Lung (tissue), 12 donors: ENCODE results near the gene VSNL1. TPM values are rescaled to one million over a fixed set of nuclear protein-coding genes. Genes with fewer than 3 reads are reported as not detected.

Experiments
- ATAC-seq: fragments of 200-7000 bp; cut with Tn5 transposase; one replicate; pipeline ENCODE4 v1.9.1; 2020; ENCODE audit warnings: moderate number of reproducible peaks; ENCODE audit not compliant: insufficient read depth, low FRiP score
- DNase-seq, 3 donors: peaks; one replicate each; pipeline ENCODE4 v3.0.0-alpha.2; 2013 to 2017
- H3K27ac ChIP-seq, 2 donors: one replicate each; pipeline ENCODE4 v1.5.1; 2013; ENCODE audit warnings: mild to moderate bottlenecking in 2 of 2, moderate library complexity in 2 of 2, control low read depth in 1 of 2, inconsistent platforms in 1 of 2, low read depth in 1 of 2, low read length in 1 of 2
- H3K27me3 ChIP-seq, 3 donors: one replicate each; pipeline ENCODE4 v1.5.1; 2013; ENCODE audit warnings: low read length in 2 of 3; ENCODE audit not compliant: control insufficient read depth in 3 of 3, insufficient read depth in 3 of 3
- H3K36me3 ChIP-seq, 4 donors: one replicate each; pipeline ENCODE4 v1.5.1; 2013; ENCODE audit warnings: low read length in 4 of 4, mild to moderate bottlenecking in 1 of 4, moderate library complexity in 1 of 4; ENCODE audit not compliant: control insufficient read depth in 4 of 4, insufficient read depth in 4 of 4
- H3K4me1 ChIP-seq, 5 donors: one replicate each; pipeline ENCODE4 v1.5.1; 2013; ENCODE audit warnings: low read length in 5 of 5, mild to moderate bottlenecking in 2 of 5, moderate library complexity in 1 of 5; ENCODE audit not compliant: control insufficient read depth in 5 of 5, insufficient read depth in 5 of 5
- H3K4me3 ChIP-seq: one replicate; pipeline ENCODE4 v1.5.1; 2013; ENCODE audit warnings: mild to moderate bottlenecking, control low read depth, moderate library complexity
- H3K9ac ChIP-seq, 2 donors: one replicate each; pipeline ENCODE4 v1.5.1; 2013; ENCODE audit warnings: low read length in 2 of 2, control low read depth in 1 of 2; ENCODE audit not compliant: insufficient read depth in 1 of 2
- H3K9me3 ChIP-seq, 4 donors: one replicate each; pipeline ENCODE4 v1.5.1; 2013; ENCODE audit warnings: low read length in 3 of 4, mild to moderate bottlenecking in 1 of 4, moderate library complexity in 1 of 4; ENCODE audit not compliant: control insufficient read depth in 4 of 4, insufficient read depth in 3 of 4
- WGBS, 2 donors: extraction: QIAGEN DNeasy Blood & Tissue Kit; methylation state at CpG; one replicate each; pipeline ENCODE4 v1.1.7; 2013; 5-methylcytosine and 5-hydroxymethylcytosine counted together
- polyA plus RNA-seq, 2 donors: library from polyadenylated mRNA; stranded (reverse); fragments of 200-250 nt; gene quantifications; one replicate each; pipeline ENCODE4 v1.2.1, GENCODE V29; 2013
- total RNA-seq, 2 donors: library from RNA; depleted of rRNA in 1 of 2; stranded (reverse); fragments of >200 nt in 1 of 2; gene quantifications; one replicate each; pipeline ENCODE4 v1.2.1, GENCODE V29; 2014 to 2021
- TF ChIP-seq, protein P1 (sequence below): IDR thresholded peaks from 2 replicates; pipeline ENCODE4 v1.5.1; 2012; ENCODE audit warnings: mild to moderate bottlenecking; ENCODE audit errors: control extremely low read depth, extremely low read depth
- donor health status: control.
- donor health status: control.
- donor health status: Bipolar disorder and iron deficiency.
- donor health status: healthy.
- donor health status: DM: yes; HTN: yes; CAD: no.

VSNL1 gene
- total and polyA plus RNA-seq, 4 donors, result 0.87 to 6.9 (median 1.5) TPM

DNA sequence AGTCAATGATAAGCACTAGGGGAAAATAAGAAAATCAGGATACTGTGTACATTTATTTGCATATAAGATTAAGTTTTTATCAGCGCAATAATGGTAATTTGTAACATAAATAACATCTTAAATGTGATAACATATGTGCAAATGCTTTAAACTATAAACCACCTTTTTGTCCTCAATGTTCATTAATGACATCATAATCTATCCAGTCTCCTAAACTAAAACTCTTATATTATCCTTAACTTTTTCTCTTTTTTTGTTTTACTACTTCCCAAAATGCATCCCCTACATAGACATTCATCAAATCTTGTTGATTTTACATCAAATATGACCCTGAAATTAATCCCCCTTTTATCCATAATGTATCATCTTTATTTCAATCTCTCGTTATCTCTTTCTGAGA is 18.9 kb upstream of the VSNL1 start:
- Histone ChIP-seq H3K4me1 (peaks cover 0 to 20% (median 0%) of the 10 kb centered on the region in 5 donors), H3K27me3 (no peaks in the 10 kb centered on the region), H3K36me3 (no peaks in the 10 kb centered on the region), H3K27ac (no peak overlapping the region), H3K9ac (no peak overlapping the region), H3K9me3 (no peaks in the 10 kb centered on the region), H3K4me3 (no peak overlapping the region)
- ATAC-seq (no peak), DNase-seq (no peak)
- TF ChIP-seq, protein P1, sequence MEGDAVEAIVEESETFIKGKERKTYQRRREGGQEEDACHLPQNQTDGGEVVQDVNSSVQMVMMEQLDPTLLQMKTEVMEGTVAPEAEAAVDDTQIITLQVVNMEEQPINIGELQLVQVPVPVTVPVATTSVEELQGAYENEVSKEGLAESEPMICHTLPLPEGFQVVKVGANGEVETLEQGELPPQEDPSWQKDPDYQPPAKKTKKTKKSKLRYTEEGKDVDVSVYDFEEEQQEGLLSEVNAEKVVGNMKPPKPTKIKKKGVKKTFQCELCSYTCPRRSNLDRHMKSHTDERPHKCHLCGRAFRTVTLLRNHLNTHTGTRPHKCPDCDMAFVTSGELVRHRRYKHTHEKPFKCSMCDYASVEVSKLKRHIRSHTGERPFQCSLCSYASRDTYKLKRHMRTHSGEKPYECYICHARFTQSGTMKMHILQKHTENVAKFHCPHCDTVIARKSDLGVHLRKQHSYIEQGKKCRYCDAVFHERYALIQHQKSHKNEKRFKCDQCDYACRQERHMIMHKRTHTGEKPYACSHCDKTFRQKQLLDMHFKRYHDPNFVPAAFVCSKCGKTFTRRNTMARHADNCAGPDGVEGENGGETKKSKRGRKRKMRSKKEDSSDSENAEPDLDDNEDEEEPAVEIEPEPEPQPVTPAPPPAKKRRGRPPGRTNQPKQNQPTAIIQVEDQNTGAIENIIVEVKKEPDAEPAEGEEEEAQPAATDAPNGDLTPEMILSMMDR, result no peak
- 89 to 94% methylated on average over 2 of the region's 2 CpGs for WGBS, 2 donors

DNA sequence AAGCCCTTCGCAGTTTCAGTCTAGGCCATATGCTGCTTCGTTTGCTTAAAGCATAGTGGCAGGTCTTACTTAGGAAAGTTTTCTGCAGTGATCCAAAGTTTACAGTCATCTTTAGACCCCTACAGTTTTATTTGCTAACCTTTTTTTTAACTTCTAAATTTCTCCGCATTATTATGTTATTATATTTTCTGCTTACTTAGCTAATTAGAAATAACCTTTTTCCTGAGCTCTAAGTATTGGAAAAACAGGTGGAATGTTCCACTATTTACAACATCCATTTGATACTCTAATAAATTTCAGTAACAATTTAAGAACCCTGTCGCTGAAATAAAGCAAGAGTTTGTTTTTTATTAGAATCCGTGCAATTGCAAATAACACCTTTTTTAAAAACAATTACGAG is 18.2 kb upstream of the VSNL1 start:
- Histone ChIP-seq H3K27me3 (no peaks in the 10 kb centered on the region), H3K4me1 (peaks cover 0 to 20% (median 0%) of the 10 kb centered on the region in 5 donors), H3K36me3 (no peaks in the 10 kb centered on the region), H3K27ac (no peak overlapping the region), H3K4me3 (no peak overlapping the region), H3K9me3 (no peaks in the 10 kb centered on the region), H3K9ac (no peak overlapping the region)
- no peak for ATAC-seq
- WGBS, 2 donors, result 88 to 90% methylated on average over 6 of the region's 6 CpGs
- no peak for DNase-seq
- TF ChIP-seq, protein P1, result no peak

DNA sequence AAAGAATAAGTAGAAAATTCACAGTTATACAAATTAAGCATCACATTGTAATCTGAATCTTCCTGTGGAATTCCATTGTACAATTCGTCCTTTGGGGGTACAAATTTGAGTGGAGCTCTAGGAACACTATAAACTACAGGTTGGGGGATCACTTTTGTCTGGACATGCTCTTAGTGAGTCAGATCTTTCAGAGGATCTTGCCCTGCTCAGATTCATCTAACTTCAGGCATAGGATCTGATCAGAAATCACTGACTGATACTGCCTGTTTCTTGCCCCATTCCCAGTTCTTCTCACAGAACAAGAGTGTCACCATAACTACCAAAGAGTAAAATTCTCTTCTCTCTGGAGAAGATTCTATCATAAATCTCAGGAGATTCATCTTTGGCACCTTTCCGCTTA is 10.7 kb upstream of the VSNL1 start:
- ATAC-seq, result no peak
- DNase-seq, result no peak
- WGBS, 2 donors, result 77 to 87% methylated on average over 2 of the region's 2 CpGs
- Histone ChIP-seq H3K36me3 (no peaks in the 10 kb centered on the region), H3K4me1 (no peaks in the 10 kb centered on the region), H3K4me3 (no peak overlapping the region), H3K9me3 (no peaks in the 10 kb centered on the region), H3K27ac (no peak overlapping the region), H3K9ac (no peak overlapping the region), H3K27me3 (no peaks in the 10 kb centered on the region)
- TF ChIP-seq, protein P1, result no peak

DNA sequence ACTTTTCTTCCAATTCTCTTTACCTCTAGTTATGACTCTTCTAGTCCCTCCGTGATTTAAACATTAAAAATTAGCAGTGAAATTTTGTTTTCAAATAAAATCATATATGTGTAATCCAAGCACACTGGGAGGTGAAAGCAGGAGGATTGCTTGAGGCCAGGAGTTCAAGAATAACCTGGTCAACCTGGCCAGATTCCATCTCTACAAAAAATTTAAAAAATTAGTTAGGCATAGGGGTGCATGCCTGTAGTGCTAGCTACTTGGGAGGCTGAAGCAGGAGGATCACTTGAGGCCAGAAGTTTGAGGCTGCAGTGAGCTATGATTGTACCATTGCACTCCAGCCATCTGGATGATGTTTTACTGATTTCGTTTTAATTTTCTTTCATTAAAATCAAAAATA is 7.0 kb upstream of the VSNL1 start:
- no peak overlapping the region for H3K4me3 ChIP-seq
- WGBS, 2 donors, result 82 to 84% methylated on average over 2 of the region's 2 CpGs

More for the DNA sequence above, 7.0 kb upstream of the VSNL1 start:
- peaks cover 0 to 7% (median 0%) of the 10 kb centered on the region in 5 donors for H3K4me1 ChIP-seq
- TF ChIP-seq, protein P1, result no peak
- H3K27me3 ChIP-seq, result peaks cover 0 to 3% (median 0%) of the 10 kb centered on the region in 3 donors
- H3K27ac ChIP-seq, result no peak overlapping the region
- H3K9me3 ChIP-seq, result no peaks in the 10 kb centered on the region
- DNase-seq, result no peak
- H3K36me3 ChIP-seq, result no peaks in the 10 kb centered on the region
- H3K9ac ChIP-seq, result no peak overlapping the region
- no peak for ATAC-seq
